ENCODE data around the gene PRPSAP1. TPM values are rescaled to one million over a fixed set of nuclear protein-coding genes. Genes with fewer than 3 reads are reported as not detected.
"Not testable (repeated sequence)": the region's sequence is repeated elsewhere in the genome, so short reads cannot be mapped to it uniquely, and the experiment has no call there.

The PRPSAP1 gene
- total and polyA plus RNA-seq, 4 donors, result 29.7 to 64.4 (median 46.2) TPM

DNA sequence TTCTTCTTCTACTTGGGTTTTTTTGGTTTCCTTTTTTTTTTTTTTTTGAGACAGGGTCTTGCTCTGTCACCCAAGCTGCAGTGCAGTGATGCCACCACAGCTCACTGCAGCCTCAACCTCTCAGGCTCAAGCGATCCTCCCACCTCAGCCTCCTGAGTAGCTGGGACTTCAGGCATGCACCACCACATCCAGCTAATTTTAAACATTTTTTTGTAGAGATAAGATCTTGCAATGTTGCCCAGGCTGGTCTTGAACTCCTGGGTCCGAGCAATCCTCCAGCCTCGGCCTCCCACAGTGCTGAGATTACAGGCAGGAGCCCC, 48.6 kb downstream of the PRPSAP1 start:
- peak in 1 of 2 donors; percentile 47 for DNase-seq
- H3K27ac ChIP-seq (ENCODE audit: low read depth in 1 of 2, low read length in 2 of 2); H3K27me3 ChIP-seq (ENCODE audit: control insufficient read depth in 1 of 2, insufficient read depth in 2 of 2, low read length in 1 of 2); H3K9me3 ChIP-seq (ENCODE audit: control insufficient read depth, low read length); H3K4me3 ChIP-seq (ENCODE audit: low read length in 2 of 2); H3K36me3 ChIP-seq (ENCODE audit: control insufficient read depth in 1 of 2, insufficient read depth in 2 of 2, low read length in 1 of 2); ATAC-seq (ENCODE audit: low FRiP score); H3K4me1 ChIP-seq (ENCODE audit: control insufficient read depth in 1 of 2, insufficient read depth in 2 of 2, low read length in 2 of 2): not testable (repeated sequence)
- intact Hi-C loops (cut with DNase I), result loop anchor here in 1 of 2 donors (2.0 to 10.0 kb wide), 3 partner anchors 50 to 200 kb away; partner anchors contain the start of genes PRPSAP1 and RHBDF2
- WGBS, 2 donors, result 86 to 87% methylated on average over 3 of the region's 3 CpGs

GRCh38 chr17:76304226-76305134, 49.2 kb downstream of the PRPSAP1 start:
- Histone ChIP-seq H3K36me3 (ENCODE audit: control insufficient read depth in 1 of 2, insufficient read depth in 2 of 2, low read length in 1 of 2) (peaks cover 0 to 3% of the 10 kb centered on the region in 2 donors), H3K4me1 (ENCODE audit: control insufficient read depth in 1 of 2, insufficient read depth in 2 of 2, low read length in 2 of 2) (no peaks in the 10 kb centered on the region), H3K4me3 (ENCODE audit: low read length in 2 of 2) (no peak overlapping the region), H3K9me3 (ENCODE audit: control insufficient read depth, low read length) (no peaks in the 10 kb centered on the region), H3K27me3 (ENCODE audit: control insufficient read depth in 1 of 2, insufficient read depth in 2 of 2, low read length in 1 of 2) (no peaks in the 10 kb centered on the region), H3K27ac (ENCODE audit: low read depth in 1 of 2, low read length in 2 of 2) (no peak overlapping the region)
- DNase-seq, result peak; percentile 13 to 64
- no peak for ATAC-seq (ENCODE audit: low FRiP score)
- 85 to 86% methylated on average over 17 of the region's 17 CpGs for WGBS, 2 donors
- intact Hi-C loops (cut with DNase I), result loop anchor here in 1 of 2 donors (2.0 to 10.0 kb wide), 3 partner anchors 50 to 200 kb away; partner anchors contain the start of genes PRPSAP1 and RHBDF2

GRCh38 chr17:76297436-76297835, 56.3 kb downstream of the PRPSAP1 start:
- H3K27me3 ChIP-seq (ENCODE audit: control insufficient read depth in 1 of 2, insufficient read depth in 2 of 2, low read length in 1 of 2), result no peaks in the 10 kb centered on the region
- intact Hi-C loops (cut with DNase I), result loop anchor here in 1 of 2 donors (5.0 kb wide), 1 partner anchor 175 kb away; no protein-coding TSS in a partner anchor
- WGBS, 2 donors, result 92% methylated on average over 3 of the region's 3 CpGs

GRCh38 chr17:76296889-76297288, 56.8 kb downstream of the PRPSAP1 start:
- DNase-seq (peak; percentile 7 to 12), ATAC-seq (ENCODE audit: low FRiP score) (no peak)
- intact Hi-C loops (cut with DNase I), result loop anchor here in 1 of 2 donors (5.0 kb wide), 1 partner anchor 175 kb away; no protein-coding TSS in a partner anchor
- WGBS, 2 donors, result 93 to 94% methylated on average over 5 of the region's 5 CpGs
- Histone ChIP-seq H3K27ac (ENCODE audit: low read depth in 1 of 2, low read length in 2 of 2) (no peak overlapping the region), H3K4me1 (ENCODE audit: control insufficient read depth in 1 of 2, insufficient read depth in 2 of 2, low read length in 2 of 2) (no peaks in the 10 kb centered on the region), H3K36me3 (ENCODE audit: control insufficient read depth in 1 of 2, insufficient read depth in 2 of 2, low read length in 1 of 2) (peaks cover 0 to 2% of the 10 kb centered on the region in 2 donors), H3K4me3 (ENCODE audit: low read length in 2 of 2) (no peak overlapping the region), H3K27me3 (ENCODE audit: control insufficient read depth in 1 of 2, insufficient read depth in 2 of 2, low read length in 1 of 2) (no peaks in the 10 kb centered on the region), H3K9me3 (ENCODE audit: control insufficient read depth, low read length) (no peaks in the 10 kb centered on the region)

More at GRCh38 chr17:76297436-76297835, 56.3 kb downstream of the PRPSAP1 start:
- ATAC-seq (ENCODE audit: low FRiP score) (no peak), DNase-seq (peak in 1 of 2 donors; percentile 9)
- no peak overlapping the region for H3K27ac ChIP-seq (ENCODE audit: low read depth in 1 of 2, low read length in 2 of 2)
- H3K4me3 ChIP-seq (ENCODE audit: low read length in 2 of 2), result no peak overlapping the region
- H3K9me3 ChIP-seq (ENCODE audit: control insufficient read depth, low read length), result no peaks in the 10 kb centered on the region
- H3K36me3 ChIP-seq (ENCODE audit: control insufficient read depth in 1 of 2, insufficient read depth in 2 of 2, low read length in 1 of 2), result peaks cover 0 to 2% of the 10 kb centered on the region in 2 donors
- no peaks in the 10 kb centered on the region for H3K4me1 ChIP-seq (ENCODE audit: control insufficient read depth in 1 of 2, insufficient read depth in 2 of 2, low read length in 2 of 2)

DNA sequence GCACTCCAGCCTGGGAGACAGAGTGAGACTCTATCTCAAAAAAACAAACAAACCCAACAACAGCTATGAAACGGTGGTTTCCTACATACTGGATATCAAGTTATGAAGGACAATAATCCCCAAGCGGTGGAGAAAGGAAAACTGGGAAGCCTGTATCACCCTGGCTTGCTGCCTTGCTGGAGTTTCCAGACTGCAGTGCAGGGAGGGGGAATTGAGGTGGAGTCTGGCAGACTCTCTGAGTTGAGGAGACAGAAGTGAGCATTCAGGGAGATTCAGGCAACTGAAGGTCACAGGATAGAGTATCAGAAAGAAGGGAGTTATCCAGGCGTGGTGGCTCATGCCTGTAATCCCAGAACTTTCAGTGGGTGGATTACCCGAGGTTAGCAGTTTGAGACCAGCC, 57.5 kb downstream of the PRPSAP1 start:
- peaks cover 2% of the 10 kb centered on the region in 2 donors for H3K36me3 ChIP-seq (ENCODE audit: control insufficient read depth in 1 of 2, insufficient read depth in 2 of 2, low read length in 1 of 2)
- H3K4me1 ChIP-seq (ENCODE audit: control insufficient read depth in 1 of 2, insufficient read depth in 2 of 2, low read length in 2 of 2), result no peaks in the 10 kb centered on the region
- no peak overlapping the region for H3K27ac ChIP-seq (ENCODE audit: low read depth in 1 of 2, low read length in 2 of 2)
- WGBS, 2 donors, result 55 to 59% methylated on average over 4 of the region's 4 CpGs
- no peak overlapping the region for H3K4me3 ChIP-seq (ENCODE audit: low read length in 2 of 2)
- DNase-seq (peak in 1 of 2 donors; percentile 26), ATAC-seq (ENCODE audit: low FRiP score) (no peak)
- intact Hi-C loops (cut with DNase I), result loop anchor here in 1 of 2 donors (5.0 kb wide), 1 partner anchor 174 kb away; no protein-coding TSS in a partner anchor
- H3K9me3 ChIP-seq (ENCODE audit: control insufficient read depth, low read length), result no peaks in the 10 kb centered on the region
- no peaks in the 10 kb centered on the region for H3K27me3 ChIP-seq (ENCODE audit: control insufficient read depth in 1 of 2, insufficient read depth in 2 of 2, low read length in 1 of 2)

DNA sequence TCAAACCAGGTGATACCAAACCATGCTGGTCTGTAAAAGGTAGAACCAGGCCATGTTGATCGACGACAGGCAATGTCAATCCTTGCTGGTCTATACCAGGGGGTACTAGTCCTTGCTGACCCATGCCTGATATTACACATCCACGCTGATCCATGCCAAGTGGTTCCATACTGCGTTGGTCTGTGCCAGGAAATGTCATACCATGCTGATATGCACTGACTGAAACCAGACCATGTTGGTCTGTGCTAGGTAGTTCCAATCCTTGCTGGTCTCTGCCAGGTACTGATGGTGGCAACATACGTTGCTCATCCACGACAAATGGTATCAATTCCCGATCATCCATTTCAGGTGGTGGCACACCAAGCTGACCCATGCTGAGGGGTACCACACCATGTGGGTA, 60.6 kb downstream of the PRPSAP1 start:
- no peak for ATAC-seq (ENCODE audit: low FRiP score)
- H3K4me3 ChIP-seq (ENCODE audit: low read length in 2 of 2), result no peak overlapping the region
- no peaks in the 10 kb centered on the region for H3K4me1 ChIP-seq (ENCODE audit: control insufficient read depth in 1 of 2, insufficient read depth in 2 of 2, low read length in 2 of 2)
- no peak for DNase-seq
- 74% methylated on average over 7 of the region's 7 CpGs for WGBS, 2 donors
- no peaks in the 10 kb centered on the region for H3K9me3 ChIP-seq (ENCODE audit: control insufficient read depth, low read length)
- H3K36me3 ChIP-seq (ENCODE audit: control insufficient read depth in 1 of 2, insufficient read depth in 2 of 2, low read length in 1 of 2), result peaks cover 2 to 7% of the 10 kb centered on the region in 2 donors
- no peak overlapping the region for H3K27ac ChIP-seq (ENCODE audit: low read depth in 1 of 2, low read length in 2 of 2)
- no peaks in the 10 kb centered on the region for H3K27me3 ChIP-seq (ENCODE audit: control insufficient read depth in 1 of 2, insufficient read depth in 2 of 2, low read length in 1 of 2)
- intact Hi-C loops (cut with DNase I), result no loop called here

DNA sequence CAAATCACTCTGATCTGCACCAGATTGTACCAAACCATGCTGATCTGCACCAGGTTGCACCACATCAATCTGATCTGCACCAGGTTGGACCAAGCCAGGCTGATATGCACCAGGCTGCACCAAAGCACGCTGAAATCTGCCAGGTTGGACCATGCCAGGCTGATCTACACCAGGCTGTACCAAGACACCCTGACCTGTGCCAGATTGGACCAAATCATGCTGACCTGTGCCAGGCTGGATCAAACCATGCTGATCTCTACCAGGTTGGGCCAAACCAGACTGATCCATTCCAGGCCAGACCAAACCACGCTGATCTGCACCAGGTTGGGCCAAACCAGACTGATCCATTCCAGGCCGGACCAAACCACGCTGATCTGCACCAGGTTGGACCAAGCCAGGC, 61.1 kb downstream of the PRPSAP1 start:
- Histone ChIP-seq H3K4me3 (ENCODE audit: low read length in 2 of 2) (no peak overlapping the region), H3K9me3 (ENCODE audit: control insufficient read depth, low read length) (no peaks in the 10 kb centered on the region), H3K27me3 (ENCODE audit: control insufficient read depth in 1 of 2, insufficient read depth in 2 of 2, low read length in 1 of 2) (no peaks in the 10 kb centered on the region), H3K36me3 (ENCODE audit: control insufficient read depth in 1 of 2, insufficient read depth in 2 of 2, low read length in 1 of 2) (peaks cover 2 to 7% of the 10 kb centered on the region in 2 donors), H3K4me1 (ENCODE audit: control insufficient read depth in 1 of 2, insufficient read depth in 2 of 2, low read length in 2 of 2) (no peaks in the 10 kb centered on the region), H3K27ac (ENCODE audit: low read depth in 1 of 2, low read length in 2 of 2) (no peak overlapping the region)
- WGBS, 2 donors, result 88 to 91% methylated on average over 4 of the region's 4 CpGs
- ATAC-seq (ENCODE audit: low FRiP score), result no peak
- intact Hi-C loops (cut with DNase I), result no loop called here
- peak in 1 of 2 donors; percentile 30 for DNase-seq

DNA sequence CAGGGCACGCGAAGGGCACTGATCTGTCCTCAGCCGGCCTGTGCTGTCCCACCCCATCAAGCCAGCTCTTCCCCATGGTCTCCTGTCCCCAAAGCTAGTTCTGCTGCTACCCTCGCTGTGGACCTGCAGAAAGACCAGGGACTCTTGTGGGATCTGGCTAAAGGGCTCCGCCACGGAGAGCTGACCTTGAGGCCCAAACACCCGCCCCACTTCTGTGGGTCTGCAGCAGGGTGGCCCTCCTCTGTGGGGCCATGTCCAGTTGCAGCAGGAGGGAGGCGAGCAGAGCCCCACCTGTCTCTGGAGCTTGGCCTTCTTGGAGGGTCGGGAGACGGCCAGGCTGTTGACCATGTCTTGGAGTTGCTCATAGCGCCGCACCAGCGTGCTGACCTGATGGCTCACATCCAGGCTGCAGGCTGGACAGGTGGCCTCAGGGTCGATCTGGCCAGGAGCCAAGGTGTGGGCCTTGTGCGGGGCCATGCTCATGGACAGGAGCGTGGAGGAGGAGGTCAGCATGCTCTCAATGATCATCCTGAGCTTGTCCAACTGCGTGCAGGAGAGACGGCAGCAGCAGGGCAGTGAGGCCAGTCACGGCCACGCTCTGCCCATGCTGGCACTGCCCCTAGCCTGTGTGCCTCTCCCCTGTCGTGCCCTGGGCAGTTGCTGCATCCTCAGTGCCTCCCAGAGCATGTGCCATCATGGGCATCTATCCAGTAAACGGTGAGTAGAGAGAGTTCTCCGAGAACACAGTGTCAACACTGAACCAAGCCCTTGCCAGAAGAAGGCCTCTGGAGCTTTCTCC, 71.9 kb downstream of the PRPSAP1 start:
- ATAC-seq (ENCODE audit: low FRiP score), result no peak

More for the DNA sequence above, 71.9 kb downstream of the PRPSAP1 start:
- intact Hi-C loops (cut with DNase I), result no loop called here
- no peaks in the 10 kb centered on the region for H3K36me3 ChIP-seq (ENCODE audit: control insufficient read depth in 1 of 2, insufficient read depth in 2 of 2, low read length in 1 of 2)
- no peaks in the 10 kb centered on the region for H3K27me3 ChIP-seq (ENCODE audit: control insufficient read depth in 1 of 2, insufficient read depth in 2 of 2, low read length in 1 of 2)
- DNase-seq, result no peak
- no peak overlapping the region for H3K4me3 ChIP-seq (ENCODE audit: low read length in 2 of 2)
- WGBS, 2 donors, result 85 to 86% methylated on average over 23 of the region's 23 CpGs
- H3K9me3 ChIP-seq (ENCODE audit: control insufficient read depth, low read length), result no peaks in the 10 kb centered on the region
- H3K4me1 ChIP-seq (ENCODE audit: control insufficient read depth in 1 of 2, insufficient read depth in 2 of 2, low read length in 2 of 2), result no peaks in the 10 kb centered on the region
- no peak overlapping the region for H3K27ac ChIP-seq (ENCODE audit: low read depth in 1 of 2, low read length in 2 of 2)

Measured in aorta (tissue), 5 donors.